Neutrophil (primary cell): Measurements from ENCODE around the gene ZNF277.

Source experiments
- H3K27ac ChIP-seq: fragments of 200-600 bp; sonication (generic); 2 replicates; pipeline ENCODE4 v1.5.1; 2016; ENCODE audit warnings: mild to moderate bottlenecking, moderate library complexity
- H3K27me3 ChIP-seq: fragments of 200-600 bp; sonication (generic); 2 replicates; pipeline ENCODE4 v1.6.0; 2016; ENCODE audit warnings: mild to moderate bottlenecking
- H3K36me3 ChIP-seq: fragments of 200-600 bp; sonication (generic); 2 replicates; pipeline ENCODE4 v1.5.1; 2017
- H3K4me1 ChIP-seq, 2 experiments: fragments of 200-600 bp in 1 of 2; sonication (generic) in 1 of 2; 1 replicate in 1 of 2; 2 replicates in 1 of 2; pipeline versions ENCODE4 v1.5.1 to v1.6.1; 2013 to 2016; ENCODE audit warnings: low read depth in 1 of 2, low read length in 1 of 2, mild to moderate bottlenecking in 1 of 2, moderate library complexity in 1 of 2; ENCODE audit not compliant: control insufficient read depth in 1 of 2, insufficient read depth in 1 of 2
- H3K4me3 ChIP-seq, 2 experiments: fragments of 200-600 bp in 1 of 2; sonication (generic) in 1 of 2; 1 replicate in 1 of 2; 2 replicates in 1 of 2; pipeline ENCODE4 v1.5.1; 2013 to 2016; ENCODE audit warnings: low read depth in 1 of 2, low read length in 1 of 2, mild to moderate bottlenecking in 1 of 2, moderate library complexity in 1 of 2
- H3K9me3 ChIP-seq: fragments of 200-600 bp; sonication (generic); 2 replicates; pipeline ENCODE4 v1.5.1; 2016
- CTCF ChIP-seq: fragments of 200-600 bp; sonication (generic); IDR thresholded peaks from 2 replicates; pipeline ENCODE4 v1.5.1; 2016; ENCODE audit warnings: antibody characterized with exemption

The ZNF277 gene

DNA sequence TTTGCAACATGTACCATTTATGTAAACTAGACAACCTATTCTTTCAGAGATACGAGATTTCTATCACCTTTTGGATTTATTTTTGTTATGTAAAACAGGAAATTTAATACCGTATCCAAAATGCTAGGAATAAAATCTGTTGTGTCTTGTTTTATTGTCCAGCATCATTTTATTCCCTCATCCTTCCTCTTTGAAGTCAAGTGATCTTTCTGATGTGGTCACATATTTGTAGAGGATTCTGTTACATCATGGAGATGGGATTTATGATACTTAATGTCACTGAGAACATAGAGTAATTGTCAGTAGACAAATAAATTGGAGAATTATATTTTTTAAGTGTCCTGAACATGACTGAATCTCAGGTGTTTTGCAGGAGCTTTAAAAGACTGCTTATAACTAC is 64.7 kb downstream of the ZNF277 start:
- Histone ChIP-seq H3K4me1 (peaks cover 2 to 21% of the 10 kb centered on the region in 2 experiments), H3K36me3 (no peaks in the 10 kb centered on the region), H3K4me3 (no peak overlapping the region), H3K9me3 (no peaks in the 10 kb centered on the region), H3K27me3 (no peaks in the 10 kb centered on the region), H3K27ac (no peak overlapping the region)
- no peak for TF ChIP-seq CTCF

DNA sequence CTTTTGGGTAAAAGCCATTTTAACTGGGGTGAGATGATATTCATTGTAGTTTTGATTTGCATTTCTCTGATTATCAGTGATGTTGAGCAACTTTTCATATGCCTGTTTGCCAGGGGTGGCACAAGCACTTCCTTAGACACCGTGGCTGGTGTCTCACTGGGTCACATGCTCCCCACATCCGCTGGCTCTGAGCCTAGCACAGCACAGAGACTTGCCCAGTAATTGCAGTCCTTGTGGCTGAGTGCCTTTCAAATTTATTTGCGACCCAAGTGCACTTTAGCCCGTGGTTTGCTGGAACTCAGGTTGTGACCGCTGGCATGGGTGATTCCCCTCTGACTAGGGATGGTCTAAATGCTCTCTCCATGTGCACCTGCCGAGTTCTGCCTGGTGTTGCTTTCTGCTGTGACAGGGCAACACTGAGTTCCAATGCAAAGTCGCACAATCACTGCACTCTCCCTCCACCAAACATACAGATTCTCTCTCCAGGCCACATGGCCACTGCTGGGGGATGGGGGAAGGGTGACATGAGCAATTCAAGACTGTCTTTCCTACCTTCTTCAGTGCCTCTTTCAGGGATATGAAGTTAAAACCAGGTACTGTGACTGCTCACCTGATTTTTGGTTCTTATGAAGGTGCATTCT is 66.5 kb downstream of the ZNF277 start:
- H3K36me3 ChIP-seq: no peaks in the 10 kb centered on the region
- no peaks in the 10 kb centered on the region for H3K9me3 ChIP-seq
- TF ChIP-seq CTCF: no peak
- peaks cover 2 to 10% of the 10 kb centered on the region in 2 experiments for H3K4me1 ChIP-seq
- H3K27ac ChIP-seq: no peak overlapping the region
- H3K27me3 ChIP-seq: no peaks in the 10 kb centered on the region
- H3K4me3 ChIP-seq: no peak overlapping the region

- no peak for TF ChIP-seq CTCF
- no peak overlapping the region for H3K4me3 ChIP-seq
Observed at GRCh38 chr7:112279042-112279441, 72.5 kb downstream of the ZNF277 start.

DNA sequence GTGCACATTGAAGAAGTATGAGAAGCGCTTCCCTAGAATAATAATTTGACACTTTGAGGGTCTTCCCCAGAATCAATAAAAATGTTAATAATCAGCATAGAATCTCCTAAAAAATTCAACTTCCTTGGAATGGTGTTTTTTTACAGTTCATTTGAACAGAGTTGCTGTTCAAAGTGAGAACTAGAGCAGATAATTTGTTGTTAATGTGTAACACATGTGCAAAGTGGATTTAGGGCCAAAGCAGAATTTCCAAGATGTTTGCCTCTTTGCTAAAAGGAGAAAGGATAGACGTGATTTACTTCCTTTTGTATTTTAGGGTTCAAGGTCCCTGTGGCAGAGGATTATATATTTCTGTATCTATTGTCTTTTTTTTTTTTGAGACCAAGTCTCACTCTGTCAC is 73.8 kb downstream of the ZNF277 start:
- H3K9me3 ChIP-seq: no peaks in the 10 kb centered on the region
- H3K27me3 ChIP-seq: no peaks in the 10 kb centered on the region
- no peak overlapping the region for H3K4me3 ChIP-seq
- no peaks in the 10 kb centered on the region for H3K36me3 ChIP-seq
- TF ChIP-seq CTCF: no peak
- H3K4me1 ChIP-seq: peaks cover 0 to 5% of the 10 kb centered on the region in 2 experiments
- no peak overlapping the region for H3K27ac ChIP-seq

More at GRCh38 chr7:112279042-112279441, 72.5 kb downstream of the ZNF277 start:
- peaks cover 0 to 5% of the 10 kb centered on the region in 2 experiments for H3K4me1 ChIP-seq
- no peak overlapping the region for H3K27ac ChIP-seq
- H3K27me3 ChIP-seq: no peaks in the 10 kb centered on the region
- no peaks in the 10 kb centered on the region for H3K36me3 ChIP-seq
- no peaks in the 10 kb centered on the region for H3K9me3 ChIP-seq

DNA sequence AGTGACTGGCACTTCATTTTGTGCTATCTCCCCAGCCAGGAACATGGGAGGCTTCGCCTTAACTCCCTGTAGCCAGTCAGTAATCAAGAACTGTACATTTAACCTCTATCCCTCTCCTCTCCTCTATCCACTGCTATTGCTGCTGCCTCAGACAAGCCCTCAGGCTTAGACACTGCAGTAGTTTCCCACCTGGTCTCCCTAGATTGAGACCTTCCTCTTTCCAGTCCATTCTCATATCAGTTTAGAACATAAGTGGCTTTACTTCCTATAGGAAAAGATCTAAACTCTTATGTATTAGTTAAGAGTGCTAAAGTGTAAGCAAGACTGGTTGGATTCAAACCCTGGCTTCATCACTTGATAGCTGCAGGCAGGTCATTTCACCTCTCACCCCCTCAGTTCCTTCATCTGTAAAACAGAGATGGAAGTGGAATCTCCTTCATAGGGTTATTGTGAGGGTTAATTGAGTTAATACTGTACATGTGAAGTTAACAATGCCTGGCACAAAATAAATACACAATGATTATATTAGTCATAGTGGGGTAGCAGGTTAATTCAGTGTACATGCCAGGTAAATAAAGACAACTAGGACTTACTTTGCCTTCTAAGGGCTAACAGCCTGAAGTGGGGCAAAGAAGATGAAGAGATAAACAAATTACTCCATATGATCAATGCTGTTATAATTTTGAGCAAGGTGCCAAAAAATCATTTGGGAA is 76.1 kb downstream of the ZNF277 start:
- no peaks in the 10 kb centered on the region for H3K27me3 ChIP-seq
- no peaks in the 10 kb centered on the region for H3K9me3 ChIP-seq
- no peak overlapping the region for H3K4me3 ChIP-seq
- H3K36me3 ChIP-seq: peaks cover 6% of the 10 kb centered on the region
- H3K27ac ChIP-seq: no peak overlapping the region
- no peaks in the 10 kb centered on the region for H3K4me1 ChIP-seq
- TF ChIP-seq CTCF: no peak
